ENCODE measurements around the gene CRISPLD2.

Gene CRISPLD2

GRCh38 chr16:84844559-84845495 is 25.0 kb downstream of the CRISPLD2 start:
- no peaks in the 10 kb centered on the region for H3K9me3 ChIP-seq (ENCODE audit: control insufficient read depth in 1 of 2, low read length in 2 of 2)
- no peaks in the 10 kb centered on the region for H3K36me3 ChIP-seq (ENCODE audit: control insufficient read depth in 1 of 2, insufficient read depth in 2 of 2, low read length in 2 of 2)
- peaks cover 9 to 10% of the 10 kb centered on the region in 2 donors for H3K4me1 ChIP-seq (ENCODE audit: control insufficient read depth in 1 of 2, insufficient read depth in 2 of 2, low read length in 2 of 2)
- no peak overlapping the region for H3K9ac ChIP-seq (ENCODE audit: low read depth in 1 of 2, low read length in 2 of 2)
- H3K4me3 ChIP-seq (ENCODE audit: low read depth in 1 of 2, low read length in 2 of 2) = no peak overlapping the region
- H3K27ac ChIP-seq (ENCODE audit: low read depth, low read length) = no peak overlapping the region
- H3K27me3 ChIP-seq (ENCODE audit: control insufficient read depth in 1 of 2, insufficient read depth in 2 of 2, low read length in 2 of 2) = no peaks in the 10 kb centered on the region

GRCh38 chr16:84845496-84846002 is 25.8 kb downstream of the CRISPLD2 start:
- no peak overlapping the region for H3K27ac ChIP-seq (ENCODE audit: low read depth, low read length)

GRCh38 chr16:84847564-84848355 is 28.0 kb downstream of the CRISPLD2 start:
- no peaks in the 10 kb centered on the region for H3K27me3 ChIP-seq (ENCODE audit: control insufficient read depth in 1 of 2, insufficient read depth in 2 of 2, low read length in 2 of 2)
- H3K36me3 ChIP-seq (ENCODE audit: control insufficient read depth in 1 of 2, insufficient read depth in 2 of 2, low read length in 2 of 2) = peaks cover 0 to 3% of the 10 kb centered on the region in 2 donors

More at GRCh38 chr16:84845496-84846002, 25.8 kb downstream of the CRISPLD2 start:
- Histone ChIP-seq H3K9ac (ENCODE audit: low read depth in 1 of 2, low read length in 2 of 2) (no peak overlapping the region), H3K36me3 (ENCODE audit: control insufficient read depth in 1 of 2, insufficient read depth in 2 of 2, low read length in 2 of 2) (no peaks in the 10 kb centered on the region), H3K9me3 (ENCODE audit: control insufficient read depth in 1 of 2, low read length in 2 of 2) (no peaks in the 10 kb centered on the region), H3K4me3 (ENCODE audit: low read depth in 1 of 2, low read length in 2 of 2) (no peak overlapping the region), H3K4me1 (ENCODE audit: control insufficient read depth in 1 of 2, insufficient read depth in 2 of 2, low read length in 2 of 2) (peaks cover 9 to 10% of the 10 kb centered on the region in 2 donors), H3K27me3 (ENCODE audit: control insufficient read depth in 1 of 2, insufficient read depth in 2 of 2, low read length in 2 of 2) (no peaks in the 10 kb centered on the region)

DNA sequence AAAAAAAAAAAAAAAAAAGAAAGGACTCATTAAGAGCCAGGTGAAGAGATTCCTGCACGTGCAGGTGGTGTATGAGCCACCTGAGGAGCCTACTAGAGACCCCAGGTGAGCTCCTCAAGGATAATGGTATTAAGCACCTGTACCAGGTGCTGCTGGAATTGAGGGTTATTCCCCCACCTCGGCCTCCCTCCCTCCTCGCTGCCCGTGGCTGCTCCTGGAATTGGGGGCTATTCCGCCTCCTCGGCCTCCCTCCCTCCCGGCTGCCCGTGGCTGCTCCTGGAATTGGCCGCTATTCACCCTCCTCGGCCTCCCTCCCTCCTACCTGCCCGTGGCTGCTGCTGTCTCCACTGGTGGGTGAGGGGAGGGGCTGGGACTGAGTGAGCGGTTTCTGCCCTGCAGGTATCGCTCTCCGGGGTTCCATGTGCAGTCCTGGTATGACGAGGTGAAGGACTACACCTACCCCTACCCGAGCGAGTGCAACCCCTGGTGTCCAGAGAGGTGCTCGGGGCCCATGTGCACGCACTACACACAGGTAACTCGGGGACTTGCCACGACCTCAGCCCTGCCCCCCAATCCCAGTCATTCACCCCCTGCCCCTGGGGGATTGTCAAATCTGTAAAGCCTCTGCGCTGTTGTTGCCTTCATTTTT is 29.3 kb downstream of the CRISPLD2 start:
- Histone ChIP-seq H3K27ac (ENCODE audit: low read depth, low read length) (no peak overlapping the region), H3K9me3 (ENCODE audit: control insufficient read depth in 1 of 2, low read length in 2 of 2) (no peaks in the 10 kb centered on the region), H3K27me3 (ENCODE audit: control insufficient read depth in 1 of 2, insufficient read depth in 2 of 2, low read length in 2 of 2) (no peaks in the 10 kb centered on the region), H3K9ac (ENCODE audit: low read depth in 1 of 2, low read length in 2 of 2) (no peak overlapping the region), H3K4me3 (ENCODE audit: low read depth in 1 of 2, low read length in 2 of 2) (no peak overlapping the region), H3K36me3 (ENCODE audit: control insufficient read depth in 1 of 2, insufficient read depth in 2 of 2, low read length in 2 of 2) (peaks cover 0 to 3% of the 10 kb centered on the region in 2 donors), H3K4me1 (ENCODE audit: control insufficient read depth in 1 of 2, insufficient read depth in 2 of 2, low read length in 2 of 2) (no peaks in the 10 kb centered on the region)

More at GRCh38 chr16:84847564-84848355, 28.0 kb downstream of the CRISPLD2 start:
- peaks cover 4 to 8% of the 10 kb centered on the region in 2 donors for H3K4me1 ChIP-seq (ENCODE audit: control insufficient read depth in 1 of 2, insufficient read depth in 2 of 2, low read length in 2 of 2)
- no peaks in the 10 kb centered on the region for H3K9me3 ChIP-seq (ENCODE audit: control insufficient read depth in 1 of 2, low read length in 2 of 2)
- H3K9ac ChIP-seq (ENCODE audit: low read depth in 1 of 2, low read length in 2 of 2) = no peak overlapping the region
- no peak overlapping the region for H3K27ac ChIP-seq (ENCODE audit: low read depth, low read length)
- no peak overlapping the region for H3K4me3 ChIP-seq (ENCODE audit: low read depth in 1 of 2, low read length in 2 of 2)

DNA sequence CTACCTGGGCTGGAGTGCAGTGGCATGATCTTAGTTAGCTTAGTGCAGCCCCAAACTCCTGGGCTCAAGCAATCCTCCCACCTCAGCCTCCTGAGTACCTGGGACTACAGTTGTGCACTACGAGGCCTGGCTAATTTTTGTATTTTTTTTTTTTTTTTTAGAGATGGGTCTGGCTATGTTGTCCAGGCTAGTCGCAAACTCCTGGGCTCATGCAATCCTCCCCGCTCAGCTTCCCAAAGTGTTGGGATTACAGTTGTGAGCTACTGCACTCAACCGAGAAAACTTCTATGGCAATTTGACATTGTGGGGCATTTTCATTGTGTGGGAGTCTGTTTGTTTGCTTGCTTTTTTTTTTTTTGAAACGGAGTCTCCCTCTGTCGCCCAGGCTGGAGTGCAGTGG is 30.0 kb downstream of the CRISPLD2 start:
- no peak overlapping the region for H3K4me3 ChIP-seq (ENCODE audit: low read depth in 1 of 2, low read length in 2 of 2)
- no peak overlapping the region for H3K27ac ChIP-seq (ENCODE audit: low read depth, low read length)
- H3K9ac ChIP-seq (ENCODE audit: low read depth in 1 of 2, low read length in 2 of 2) = no peak overlapping the region
- H3K36me3 ChIP-seq (ENCODE audit: control insufficient read depth in 1 of 2, insufficient read depth in 2 of 2, low read length in 2 of 2) = peaks cover 0 to 3% of the 10 kb centered on the region in 2 donors
- H3K9me3 ChIP-seq (ENCODE audit: control insufficient read depth in 1 of 2, low read length in 2 of 2) = no peaks in the 10 kb centered on the region
- H3K4me1 ChIP-seq (ENCODE audit: control insufficient read depth in 1 of 2, insufficient read depth in 2 of 2, low read length in 2 of 2) = no peaks in the 10 kb centered on the region
- no peaks in the 10 kb centered on the region for H3K27me3 ChIP-seq (ENCODE audit: control insufficient read depth in 1 of 2, insufficient read depth in 2 of 2, low read length in 2 of 2)

GRCh38 chr16:84850714-84851113 is 30.9 kb downstream of the CRISPLD2 start:
- Histone ChIP-seq H3K4me3 (ENCODE audit: low read depth in 1 of 2, low read length in 2 of 2) (no peak overlapping the region), H3K4me1 (ENCODE audit: control insufficient read depth in 1 of 2, insufficient read depth in 2 of 2, low read length in 2 of 2) (no peaks in the 10 kb centered on the region), H3K27me3 (ENCODE audit: control insufficient read depth in 1 of 2, insufficient read depth in 2 of 2, low read length in 2 of 2) (no peaks in the 10 kb centered on the region), H3K9ac (ENCODE audit: low read depth in 1 of 2, low read length in 2 of 2) (no peak overlapping the region), H3K27ac (ENCODE audit: low read depth, low read length) (no peak overlapping the region), H3K9me3 (ENCODE audit: control insufficient read depth in 1 of 2, low read length in 2 of 2) (no peaks in the 10 kb centered on the region), H3K36me3 (ENCODE audit: control insufficient read depth in 1 of 2, insufficient read depth in 2 of 2, low read length in 2 of 2) (peaks cover 0 to 3% of the 10 kb centered on the region in 2 donors)

GRCh38 chr16:84851192-84852127 is 31.7 kb downstream of the CRISPLD2 start:
- Histone ChIP-seq H3K9me3 (ENCODE audit: control insufficient read depth in 1 of 2, low read length in 2 of 2) (no peaks in the 10 kb centered on the region), H3K27me3 (ENCODE audit: control insufficient read depth in 1 of 2, insufficient read depth in 2 of 2, low read length in 2 of 2) (no peaks in the 10 kb centered on the region), H3K36me3 (ENCODE audit: control insufficient read depth in 1 of 2, insufficient read depth in 2 of 2, low read length in 2 of 2) (peaks cover 0 to 3% of the 10 kb centered on the region in 2 donors), H3K27ac (ENCODE audit: low read depth, low read length) (no peak overlapping the region), H3K9ac (ENCODE audit: low read depth in 1 of 2, low read length in 2 of 2) (no peak overlapping the region), H3K4me3 (ENCODE audit: low read depth in 1 of 2, low read length in 2 of 2) (no peak overlapping the region), H3K4me1 (ENCODE audit: control insufficient read depth in 1 of 2, insufficient read depth in 2 of 2, low read length in 2 of 2) (no peaks in the 10 kb centered on the region)

- Histone ChIP-seq H3K9me3 (ENCODE audit: control insufficient read depth in 1 of 2, low read length in 2 of 2) (no peaks in the 10 kb centered on the region), H3K4me1 (ENCODE audit: control insufficient read depth in 1 of 2, insufficient read depth in 2 of 2, low read length in 2 of 2) (no peaks in the 10 kb centered on the region), H3K27ac (ENCODE audit: low read depth, low read length) (no peak overlapping the region), H3K27me3 (ENCODE audit: control insufficient read depth in 1 of 2, insufficient read depth in 2 of 2, low read length in 2 of 2) (no peaks in the 10 kb centered on the region), H3K4me3 (ENCODE audit: low read depth in 1 of 2, low read length in 2 of 2) (no peak overlapping the region), H3K9ac (ENCODE audit: low read depth in 1 of 2, low read length in 2 of 2) (no peak overlapping the region), H3K36me3 (ENCODE audit: control insufficient read depth in 1 of 2, insufficient read depth in 2 of 2, low read length in 2 of 2) (peaks cover 0 to 8% of the 10 kb centered on the region in 2 donors)
Measured at GRCh38 chr16:84853534-84853933, 33.7 kb downstream of the CRISPLD2 start.

DNA sequence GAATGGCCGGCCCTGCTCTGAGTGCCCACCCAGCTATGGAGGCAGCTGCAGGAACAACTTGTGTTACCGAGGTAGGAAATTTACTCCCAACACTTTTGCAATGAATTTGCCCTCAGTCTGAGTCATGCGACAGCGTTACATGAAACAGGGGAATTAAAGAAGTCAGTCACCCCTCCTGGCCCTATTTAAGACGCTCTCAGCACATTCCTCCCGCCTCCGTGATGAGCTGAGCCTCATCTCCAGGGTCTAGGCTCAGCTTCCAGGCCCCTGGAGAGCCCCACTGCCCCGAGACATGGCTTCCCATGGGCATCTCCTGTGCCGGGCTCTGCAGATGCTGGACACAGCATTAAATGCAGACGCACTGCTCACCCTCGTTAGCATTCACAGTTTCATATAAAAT is 35.0 kb downstream of the CRISPLD2 start:
- Histone ChIP-seq H3K4me1 (ENCODE audit: control insufficient read depth in 1 of 2, insufficient read depth in 2 of 2, low read length in 2 of 2) (no peaks in the 10 kb centered on the region), H3K9me3 (ENCODE audit: control insufficient read depth in 1 of 2, low read length in 2 of 2) (peaks cover 0 to 2% of the 10 kb centered on the region in 2 donors), H3K27ac (ENCODE audit: low read depth, low read length) (no peak overlapping the region), H3K4me3 (ENCODE audit: low read depth in 1 of 2, low read length in 2 of 2) (no peak overlapping the region), H3K27me3 (ENCODE audit: control insufficient read depth in 1 of 2, insufficient read depth in 2 of 2, low read length in 2 of 2) (no peaks in the 10 kb centered on the region), H3K36me3 (ENCODE audit: control insufficient read depth in 1 of 2, insufficient read depth in 2 of 2, low read length in 2 of 2) (peaks cover 2 to 9% of the 10 kb centered on the region in 2 donors), H3K9ac (ENCODE audit: low read depth in 1 of 2, low read length in 2 of 2) (no peak overlapping the region)

Data from duodenal mucosa (tissue), 2 donors.